AG04449 (cell line): ENCODE data around the gene IPO4.

Experiments used
- CTCF ChIA-PET: fragments of 350-600 bp; formaldehyde crosslinking; extraction: SDS; loops from one replicate; lab custom pipeline; 2021; ENCODE audit warnings: antibody characterized with exemption; lab: Yijun Ruan, JAX
- POLR2A ChIA-PET: fragments of 400-600, 350-600 bp; formaldehyde crosslinking; extraction: SDS; loops from one replicate; lab custom pipeline; 2020; ENCODE audit warnings: antibody characterized with exemption, inconsistent platforms; lab: Yijun Ruan, JAX
- DNase-seq: peaks from one replicate; pipeline ENCODE4 v3.0.0-alpha.2; 2010; ENCODE audit warnings: low read depth, low spot score
- H3K4me3 ChIP-seq: 2 replicates; pipeline ENCODE4 v1.5.1; 2011; ENCODE audit warnings: low read depth, mild to moderate bottlenecking, control low read depth, low read length
- CTCF ChIP-seq: IDR thresholded peaks from one replicate; pipeline ENCODE4 v1.5.1; 2011; ENCODE audit warnings: mild to moderate bottlenecking, moderate library complexity, low read length, control low read depth, inconsistent platforms; ENCODE audit not compliant: insufficient read depth; ENCODE audit errors: missing control alignments

IPO4 gene

GRCh38 chr14:24139272-24139934, 49.2 kb downstream of the IPO4 start:
- no peak for TF ChIP-seq CTCF
- no peak for DNase-seq
- POLR2A ChIA-PET = interaction anchor here (0.8 kb wide), 1 partner anchor 45 kb away, joined by 3 read pairs; the partner anchor contains the start of gene PCK2
- CTCF ChIA-PET = interaction anchor here (0.9 to 1.6 kb wide), 5 partner anchors 21 to 158 kb away, joined by 3 to 5 read pairs (median 4); partner anchors contain the start of gene IRF9
- H3K4me3 ChIP-seq = no peak overlapping the region; the same call in 1 of the 2 replicates

- CTCF ChIA-PET = interaction anchor here (0.6 to 1.6 kb wide), 7 partner anchors 22 to 1079 kb away, joined by 3 to 5 read pairs (median 3); partner anchors contain the start of genes DCAF11, IRF9, NRL and RABGGTA
- DNase-seq = no peak
- no peak for TF ChIP-seq CTCF
- H3K4me3 ChIP-seq = no peak overlapping the region
- POLR2A ChIA-PET = interaction anchor here (0.8 to 1.2 kb wide), 3 partner anchors 24 to 44 kb away, joined by 3 to 5 read pairs (median 3); partner anchors contain the start of genes DCAF11, NRL and PCK2
Observed at GRCh38 chr14:24138396-24139271, 50.0 kb downstream of the IPO4 start.

- no peak for TF ChIP-seq CTCF
- no peak for DNase-seq
- ChIA-PET POLR2A (interaction anchor here (0.8 to 1.2 kb wide), 4 partner anchors 10 to 44 kb away, joined by 3 to 6 read pairs (median 4); partner anchors contain the start of genes DCAF11, NRL, PCK2 and RNF31), CTCF (interaction anchor here (0.6 to 3.3 kb wide), 10 partner anchors 9 to 1079 kb away, joined by 3 to 16 read pairs (median 4); partner anchors contain the start of genes DCAF11, IRF9, NRL and PSME2)
- H3K4me3 ChIP-seq = no peak overlapping the region; the same call in none of the 2 replicates
Observed at GRCh38 chr14:24137529-24138395, 50.9 kb downstream of the IPO4 start.

- TF ChIP-seq CTCF = no peak
- CTCF ChIA-PET = interaction anchor here (0.8 to 3.3 kb wide), 7 partner anchors 10 to 171 kb away, joined by 3 to 16 read pairs (median 11); partner anchors contain the start of genes CIDEB, DCAF11, IRF9 and NRL
- H3K4me3 ChIP-seq = peak overlapping the region; percentile 73
- DNase-seq = no peak
- POLR2A ChIA-PET = interaction anchor here (0.8 to 1.7 kb wide), 6 partner anchors 10 to 105 kb away, joined by 3 to 14 read pairs (median 5); partner anchors contain the start of genes DCAF11, NRL, PCK2 and PSME2
Observed at GRCh38 chr14:24136684-24137528, 51.7 kb downstream of the IPO4 start.
